GM21786 (cell line): ENCODE data around the gene LRRC32.

ENCODE experiments used
- ATAC-seq: cut with Tn5 transposase; IDR thresholded peaks from one replicate; pipeline ENCODE4 v1.9.1; 2021; ENCODE audit not compliant: unreplicated experiment

LRRC32 gene

GRCh38 chr11:76670485-76671236 is at the start of gene LRRC32:
Gene LRRC32 (minus strand): TSS chr11:76670747. CDS start chr11:76665954, 4,793 bp downstream.
- ATAC-seq, result no peak

DNA sequence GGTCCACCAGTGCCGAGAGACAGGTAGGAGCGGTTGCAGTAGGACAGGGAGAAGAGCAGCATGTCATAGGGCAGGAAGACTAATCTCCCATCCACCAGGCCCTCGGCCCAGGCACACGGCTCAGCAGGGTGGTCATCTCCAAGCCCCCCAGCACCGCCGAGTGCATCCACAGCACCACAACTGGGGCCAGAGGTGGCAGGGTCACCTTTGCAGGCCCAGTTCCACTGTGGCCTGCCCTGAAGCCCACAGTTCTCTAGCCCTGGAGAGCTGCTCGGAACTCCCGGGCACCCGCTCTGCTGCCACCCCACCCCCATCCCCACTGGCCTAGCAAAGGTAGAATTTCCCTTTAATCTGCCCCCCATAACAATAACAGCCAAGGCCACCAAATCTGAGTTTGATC is 49.1 kb upstream of the LRRC32 start:
- ATAC-seq, result no peak

DNA sequence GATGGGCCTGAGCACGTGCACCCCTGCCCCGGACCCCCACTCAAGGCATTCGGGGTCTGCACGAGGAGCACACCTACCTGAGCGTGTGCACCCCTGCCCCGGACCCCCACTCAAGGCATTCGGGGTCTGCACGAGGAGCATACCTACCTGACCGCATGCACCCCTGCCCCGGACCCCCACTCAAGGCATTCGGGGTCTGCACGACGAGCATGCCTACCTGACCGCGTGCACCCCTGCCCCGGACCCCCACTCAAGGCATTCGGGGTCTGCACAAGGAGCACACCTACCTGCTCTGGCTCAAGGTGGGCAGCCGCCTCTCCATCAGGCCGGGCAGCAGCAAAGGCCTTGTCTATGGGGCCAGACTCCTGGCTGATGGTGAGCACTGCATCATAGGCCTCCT is 48.7 kb upstream of the LRRC32 start:
- no peak for ATAC-seq

GRCh38 chr11:76717816-76718215 is 47.3 kb upstream of the LRRC32 start:
- ATAC-seq, result no peak

DNA sequence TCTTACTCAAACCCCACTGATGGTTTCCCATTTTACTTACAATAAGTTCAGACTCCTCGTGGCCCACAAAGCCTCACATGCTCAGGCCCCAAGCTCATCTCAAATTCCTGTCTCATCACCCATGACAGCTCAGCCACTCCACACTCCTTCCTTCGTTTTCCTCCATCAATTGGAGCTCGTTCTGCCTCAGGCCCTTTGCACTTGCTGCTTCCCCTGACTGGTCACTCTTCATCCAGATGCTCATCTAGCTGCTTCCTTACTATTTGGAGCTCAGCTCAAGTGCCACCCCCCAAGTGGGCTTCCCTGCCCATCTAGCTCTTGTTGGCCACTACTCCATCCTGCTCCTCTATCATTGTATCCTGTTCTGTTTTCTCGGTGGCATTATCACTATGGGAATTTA is 46.8 kb upstream of the LRRC32 start:
- ATAC-seq, result no peak

DNA sequence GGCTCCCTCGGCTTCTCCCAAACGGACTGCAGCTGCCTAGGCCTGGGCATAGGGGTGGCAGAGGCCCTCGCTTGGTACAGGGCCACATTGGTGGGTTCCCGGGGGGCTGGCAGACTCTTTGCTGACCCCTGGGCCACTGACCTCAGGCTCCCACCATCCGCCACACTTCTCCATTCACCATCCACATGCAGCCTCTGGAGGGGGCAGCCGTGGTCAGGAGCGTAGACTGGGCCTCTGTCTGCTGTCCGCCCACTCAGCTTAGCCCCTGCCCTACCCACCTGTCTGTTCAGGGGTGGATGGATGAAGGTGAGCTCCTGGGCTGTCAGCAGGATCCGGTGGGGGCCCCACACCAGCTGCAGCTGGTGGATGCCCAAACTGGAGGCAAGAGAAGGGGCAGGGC is 45.7 kb upstream of the LRRC32 start:
- no peak for ATAC-seq

GRCh38 chr11:76714493-76714892 is 43.9 kb upstream of the LRRC32 start:
- ATAC-seq, result no peak

DNA sequence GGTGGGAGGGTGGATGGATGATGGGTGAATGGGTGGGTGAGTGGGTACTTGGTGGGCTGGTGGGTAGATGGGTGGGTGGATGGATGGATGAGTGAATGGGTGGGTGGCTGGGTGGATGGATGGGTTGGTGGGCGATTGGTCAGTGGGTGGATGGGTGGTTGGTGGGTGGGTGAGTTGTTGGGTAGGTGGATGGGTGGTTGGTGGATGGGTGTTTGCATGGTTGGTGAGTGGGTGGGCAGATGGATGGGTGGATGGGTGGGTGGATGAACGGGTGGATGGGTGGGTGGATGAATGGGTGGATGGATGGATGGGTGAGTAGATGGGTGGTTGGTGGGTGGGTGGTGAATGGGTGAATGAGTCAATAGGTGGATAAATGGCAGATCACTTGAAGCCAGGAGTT is 43.0 kb upstream of the LRRC32 start:
- no peak for ATAC-seq

GRCh38 chr11:76712125-76712524 is 41.6 kb upstream of the LRRC32 start:
- ATAC-seq, result no peak

DNA sequence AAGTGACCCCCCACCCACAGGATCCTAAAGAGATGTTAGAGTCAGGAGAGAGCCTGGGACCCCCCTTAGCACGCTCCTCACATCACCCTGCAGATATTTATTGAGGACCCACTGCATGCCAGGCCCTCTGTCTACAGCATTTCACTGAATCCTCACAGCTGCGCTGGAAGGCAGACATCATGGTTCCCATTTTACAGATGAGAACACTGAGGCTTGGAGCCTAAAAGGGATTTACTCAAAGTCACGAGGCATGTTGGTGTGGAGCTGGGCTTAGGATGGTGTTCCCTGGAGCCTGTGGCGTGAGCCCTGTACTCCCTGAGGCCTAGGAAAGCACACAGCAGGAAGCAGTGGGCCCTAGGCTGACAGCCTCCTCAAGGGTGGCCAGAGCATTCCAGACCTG is 39.2 kb upstream of the LRRC32 start:
- ATAC-seq, result no peak

DNA sequence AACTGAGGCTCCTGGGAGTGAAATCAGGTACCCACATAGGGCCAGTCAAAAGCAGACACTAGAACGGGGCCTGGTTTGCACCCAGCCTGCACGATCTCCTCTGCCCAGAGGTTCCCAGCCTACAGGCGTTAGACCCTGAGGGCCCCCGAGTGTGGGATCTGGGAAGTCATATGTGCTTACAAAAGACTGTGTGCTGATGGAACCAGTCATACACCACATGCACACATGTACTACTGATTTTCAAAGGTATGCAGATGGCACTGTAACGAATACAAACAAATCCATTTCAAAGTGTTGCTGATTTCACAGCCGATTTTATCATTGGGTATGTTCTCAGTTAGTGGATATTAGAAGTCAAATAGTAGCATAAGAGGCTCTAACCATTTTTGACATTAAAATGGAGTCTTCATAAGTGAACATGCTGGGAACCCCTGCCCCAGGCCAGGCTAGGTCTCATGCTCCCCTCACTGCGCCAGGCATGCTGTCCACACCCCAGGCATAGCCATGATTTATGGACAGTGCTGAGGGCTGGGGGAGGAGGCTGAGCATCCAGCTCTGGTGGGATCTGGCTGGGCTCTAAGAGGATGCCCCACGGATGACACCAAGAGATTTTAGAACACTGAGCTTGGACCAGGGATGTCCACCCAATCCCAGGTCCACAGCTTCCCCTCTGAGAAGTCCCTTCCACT is 38.6 kb upstream of the LRRC32 start:
- no peak for ATAC-seq

DNA sequence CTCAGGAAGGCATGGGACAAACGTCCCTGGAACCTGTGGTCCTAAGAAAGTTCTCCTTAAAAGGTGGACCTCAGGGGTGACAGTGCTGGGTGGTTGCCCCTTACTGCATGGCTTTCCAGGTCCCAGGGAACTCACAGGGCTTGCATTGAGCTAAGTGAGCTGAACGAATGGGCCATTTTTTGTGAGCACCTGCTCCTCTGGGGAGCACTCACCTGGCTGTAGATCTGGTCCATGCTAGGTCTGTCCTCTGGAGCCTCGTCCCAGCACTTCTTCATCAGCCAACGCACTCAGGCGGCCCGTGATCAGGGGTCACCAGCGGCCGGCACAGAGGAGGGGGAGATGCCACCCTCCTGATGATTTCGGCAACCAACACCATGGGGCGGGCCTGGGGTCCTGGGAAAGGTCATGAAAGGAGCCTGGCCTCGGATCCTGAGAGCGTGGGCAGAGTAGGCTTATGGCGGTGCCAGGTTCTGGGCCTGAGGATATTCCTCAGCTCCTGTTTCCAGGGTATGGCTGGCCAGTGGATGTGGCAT is 36.8 kb upstream of the LRRC32 start:
- no peak for ATAC-seq

- no peak for ATAC-seq
Observed at GRCh38 chr11:76706667-76707066, 36.1 kb upstream of the LRRC32 start.

DNA sequence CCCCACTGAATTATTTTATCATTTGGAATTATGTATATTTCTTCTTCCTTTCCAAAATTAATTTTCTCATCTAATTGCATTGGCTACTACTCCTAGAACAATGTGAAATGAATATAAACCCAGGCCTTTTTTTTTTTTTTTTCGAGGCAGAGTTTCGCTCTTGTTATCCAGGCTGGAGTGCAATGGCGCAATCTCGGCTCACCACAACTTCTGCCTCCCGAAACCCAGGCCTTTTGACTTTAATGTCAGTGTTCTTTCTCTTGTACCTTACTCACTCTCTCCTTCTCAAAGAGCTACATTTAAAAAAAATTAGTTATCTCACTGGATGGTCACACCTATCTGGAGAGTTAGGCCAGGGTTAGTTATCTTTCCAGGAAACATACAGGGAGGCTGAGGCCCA is 35.3 kb upstream of the LRRC32 start:
- ATAC-seq, result no peak

DNA sequence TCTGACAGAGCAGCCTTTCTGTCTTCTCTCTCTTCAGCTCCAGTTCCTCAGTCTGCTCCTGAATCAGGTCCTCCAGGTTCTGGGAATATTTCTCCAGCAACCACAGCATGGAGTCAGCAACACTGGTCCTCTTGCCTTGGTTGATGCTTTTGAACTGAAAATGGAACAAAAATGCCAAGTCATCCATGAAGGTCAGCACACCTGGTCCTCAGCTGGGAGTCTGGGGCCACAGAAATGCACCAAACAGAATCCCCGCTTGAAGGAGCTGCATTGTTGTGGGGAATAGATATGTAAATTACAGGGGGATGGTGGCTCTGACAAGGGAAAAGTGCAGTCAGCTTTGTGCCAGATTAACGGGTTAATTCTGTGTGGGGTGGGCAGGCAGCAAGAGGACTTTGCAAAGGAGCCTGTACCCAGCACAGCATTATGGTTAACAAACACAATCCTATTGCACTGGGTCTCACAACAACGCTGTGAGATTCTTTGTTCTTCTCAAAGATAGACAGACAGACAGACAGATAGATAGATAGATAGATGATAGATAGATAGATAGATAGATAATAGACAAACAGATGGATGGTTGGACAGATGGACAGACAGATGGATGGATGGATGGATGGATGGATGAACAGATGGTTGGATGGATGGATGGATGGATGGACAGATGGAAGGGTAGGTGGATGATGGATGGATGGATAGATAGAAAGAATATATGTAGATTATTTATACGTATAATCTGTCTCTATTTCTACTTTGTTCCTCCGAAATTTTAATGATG is 33.8 kb upstream of the LRRC32 start:
- no peak for ATAC-seq

GRCh38 chr11:76703707-76704106 is 33.2 kb upstream of the LRRC32 start:
- no peak for ATAC-seq

- ATAC-seq, result no peak
Observed at GRCh38 chr11:76702336-76703128, 32.0 kb upstream of the LRRC32 start.

GRCh38 chr11:76701294-76702040 is 30.9 kb upstream of the LRRC32 start:
- ATAC-seq, result no peak

DNA sequence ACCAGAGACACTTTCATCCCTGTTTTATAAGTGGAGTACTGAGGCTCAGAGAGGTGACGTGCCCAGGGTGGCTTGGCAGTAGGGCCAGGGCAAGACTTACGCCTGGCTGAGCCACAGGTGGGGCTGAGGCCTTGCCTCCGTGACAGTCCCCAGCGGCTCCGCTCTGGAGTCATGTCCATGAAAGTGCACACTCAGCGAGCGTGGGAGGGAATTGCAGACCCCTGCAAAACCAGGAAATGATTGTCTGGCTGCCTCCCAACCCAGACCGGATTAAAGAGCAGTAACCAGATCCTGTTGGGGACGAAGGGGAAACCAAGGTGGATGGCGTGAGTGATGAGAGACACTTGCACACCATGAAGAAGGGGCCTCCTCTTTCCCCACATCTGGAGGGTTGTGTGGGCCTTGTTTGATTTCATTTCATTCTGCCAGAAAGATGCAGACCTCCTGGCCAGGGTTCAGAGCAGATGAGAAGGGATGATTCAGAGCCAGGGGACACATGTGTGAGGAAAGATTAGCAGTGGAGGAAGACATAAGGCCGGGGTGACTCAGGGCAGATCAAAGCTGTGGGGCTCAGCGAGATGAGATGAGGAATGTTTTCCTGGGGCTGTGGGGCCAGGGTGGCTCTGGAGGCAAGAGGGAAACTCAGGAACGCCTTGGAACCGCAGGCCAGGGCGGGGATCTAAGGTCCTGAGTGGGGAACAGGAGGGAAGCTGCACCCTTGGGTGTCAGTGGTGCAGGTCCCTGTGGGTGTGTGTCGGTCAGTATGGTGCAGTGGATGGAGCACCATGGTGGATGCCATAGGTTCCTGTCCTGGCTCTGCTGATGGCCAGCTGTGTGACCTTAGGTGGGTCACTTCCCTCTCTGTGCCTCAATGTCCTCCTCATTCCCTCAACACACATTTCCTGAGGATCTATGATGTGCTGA is 29.9 kb upstream of the LRRC32 start:
- ATAC-seq, result no peak
